NCI-H2029 (cell line): ENCODE results near the gene HEPHL1.
"Not testable (repeated sequence)": the region's sequence is repeated elsewhere in the genome, so short reads cannot be mapped to it uniquely, and the experiment has no call there.

Experiments
- DNase-seq: peaks from one replicate; lab custom pipeline; 2025; lab: John Stamatoyannopoulos, UW

Gene HEPHL1

GRCh38 chr11:94084164-94084563, 63.0 kb downstream of the HEPHL1 start:
- no peak for DNase-seq

- no peak for DNase-seq
These were observed 67.8 kb downstream of the HEPHL1 start for GRCh38 chr11:94088906-94089305.

GRCh38 chr11:94089341-94089740, 68.2 kb downstream of the HEPHL1 start:
- DNase-seq: no peak

- no peak for DNase-seq
These were observed 69.2 kb downstream of the HEPHL1 start for GRCh38 chr11:94090401-94090800.

- no peak for DNase-seq
These were observed 69.9 kb downstream of the HEPHL1 start for GRCh38 chr11:94091091-94091490.

GRCh38 chr11:94100253-94100652, 79.1 kb downstream of the HEPHL1 start:
- DNase-seq: peak; percentile 94

- no peak for DNase-seq
These were observed 82.3 kb downstream of the HEPHL1 start for GRCh38 chr11:94103471-94103870.

GRCh38 chr11:94104734-94105133, 83.6 kb downstream of the HEPHL1 start:
- DNase-seq: no peak

GRCh38 chr11:94106716-94107115, 85.6 kb downstream of the HEPHL1 start:
- no peak for DNase-seq

- no peak for DNase-seq
These were observed 86.2 kb downstream of the HEPHL1 start for GRCh38 chr11:94107363-94107762.

- no peak for DNase-seq
These were observed 90.1 kb downstream of the HEPHL1 start for GRCh38 chr11:94111241-94111640.

GRCh38 chr11:94111660-94112059, 90.5 kb downstream of the HEPHL1 start:
- DNase-seq: no peak

- no peak for DNase-seq
These were observed 91.2 kb downstream of the HEPHL1 start for GRCh38 chr11:94112206-94112953.

- DNase-seq: no peak
These were observed 96.0 kb downstream of the HEPHL1 start for GRCh38 chr11:94117197-94117574.

- DNase-seq: no peak
These were observed 96.7 kb downstream of the HEPHL1 start for GRCh38 chr11:94117871-94118270.

GRCh38 chr11:94119676-94120075, 98.5 kb downstream of the HEPHL1 start:
- DNase-seq: not testable (repeated sequence)

GRCh38 chr11:94120516-94120915, 99.4 kb downstream of the HEPHL1 start:
- not testable (repeated sequence) for DNase-seq

- no peak for DNase-seq
These were observed 99.8 kb downstream of the HEPHL1 start for GRCh38 chr11:94120946-94121345.

GRCh38 chr11:94125407-94126115, 104.4 kb downstream of the HEPHL1 start:
- no peak for DNase-seq

GRCh38 chr11:94127638-94128037, 106.5 kb downstream of the HEPHL1 start:
- no peak for DNase-seq

- peak; percentile 61 for DNase-seq
These were observed 107.2 kb downstream of the HEPHL1 start for GRCh38 chr11:94128291-94128745.

- DNase-seq: peak; percentile 71
These were observed 107.8 kb downstream of the HEPHL1 start, which contains the start of gene PANX1 for GRCh38 chr11:94128746-94129511. TSS of gene PANX1 (plus strand) at chr11:94128841. CDS start at chr11:94129313, 472 bp downstream.
